Globus pallidus (tissue), 1 donor: ENCODE results near the gene CACNA1A.
"Not testable (repeated sequence)": the region's sequence is repeated elsewhere in the genome, so short reads cannot be mapped to it uniquely, and the experiment has no call there.

Source experiments
- DNase-seq: peaks from one replicate; pipeline ENCODE4 v3.0.0-alpha.2; 2015; ENCODE audit warnings: low spot score

The CACNA1A gene

DNA sequence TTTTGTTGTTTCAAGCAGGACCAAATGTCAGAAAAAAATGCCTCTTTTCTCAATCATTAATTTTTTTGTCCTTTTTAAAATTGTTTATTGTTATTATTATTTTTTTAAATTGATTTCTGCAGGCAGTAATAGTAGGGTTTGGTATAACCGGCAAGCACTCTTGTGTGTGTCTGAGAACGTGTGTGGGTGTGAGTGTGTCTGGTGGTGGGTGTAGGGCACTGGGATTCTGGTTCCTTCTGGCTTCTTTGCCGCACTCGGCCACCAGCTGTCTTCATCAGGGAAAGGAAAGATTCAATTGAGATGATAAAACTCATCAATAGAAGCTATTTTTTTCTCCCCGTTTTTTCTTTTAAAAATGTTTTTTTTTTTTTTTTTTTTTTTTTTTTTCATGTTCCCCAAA lies 299.7 kb downstream of the CACNA1A start:
- no peak for DNase-seq

DNA sequence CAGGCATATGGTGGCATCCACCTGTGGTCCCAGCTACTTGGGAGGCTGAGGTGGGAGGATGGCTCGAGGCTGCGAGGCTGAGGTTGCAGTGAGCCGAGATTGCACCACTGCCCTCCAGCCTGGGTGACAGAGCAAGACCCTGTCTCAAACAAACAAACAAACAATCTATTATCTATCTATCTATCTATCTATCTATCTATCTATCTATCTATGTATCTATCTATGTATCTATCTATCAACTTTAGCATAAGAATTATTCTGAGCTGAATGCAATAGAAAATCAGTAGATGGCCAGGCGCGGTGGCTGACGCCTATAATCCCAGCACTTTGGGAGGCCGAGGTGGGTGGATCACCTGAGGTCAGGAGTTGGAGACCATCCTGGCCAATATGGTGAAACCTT lies 304.2 kb downstream of the CACNA1A start:
- DNase-seq = not testable (repeated sequence)

DNA sequence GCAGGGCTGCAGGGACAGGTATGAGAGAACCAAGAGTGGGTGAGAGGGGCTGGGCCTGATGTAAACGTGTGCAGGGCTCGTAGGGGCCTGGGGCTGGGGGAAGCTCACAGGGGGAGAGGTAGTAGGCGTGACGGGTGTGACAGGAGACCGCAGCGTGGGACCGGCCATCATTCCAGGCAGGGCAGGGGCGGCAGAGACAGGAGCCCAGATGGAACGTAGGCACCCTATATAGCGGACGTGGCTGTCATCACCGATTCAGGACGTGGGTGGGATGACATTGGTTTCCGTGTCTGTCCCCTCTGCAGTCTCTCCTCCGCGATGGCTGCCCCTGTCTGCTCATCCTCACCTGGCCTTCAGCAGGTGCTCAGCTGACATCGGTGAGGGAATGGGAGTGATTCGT lies 307.6 kb downstream of the CACNA1A start:
- DNase-seq = no peak

DNA sequence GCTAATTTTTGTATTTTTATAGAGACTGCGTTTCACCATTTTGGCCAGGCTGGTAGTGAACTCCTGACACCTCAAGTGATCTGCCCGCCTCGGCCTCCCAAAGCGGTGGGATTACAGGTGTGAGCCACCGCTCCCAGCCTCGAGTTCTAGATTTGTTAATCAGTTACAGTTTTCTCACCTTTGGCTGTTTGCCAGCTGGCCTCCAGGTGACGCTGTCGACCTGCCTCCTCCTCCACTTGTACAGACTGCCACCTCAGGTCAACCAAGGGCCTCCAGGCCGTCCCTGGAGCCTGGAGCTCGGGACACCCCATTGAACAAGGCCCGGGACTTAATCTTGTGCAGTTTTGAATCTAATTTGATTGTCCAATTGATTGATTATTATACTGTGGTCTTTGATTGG lies 310.6 kb downstream of the CACNA1A start:
- no peak for DNase-seq

DNA sequence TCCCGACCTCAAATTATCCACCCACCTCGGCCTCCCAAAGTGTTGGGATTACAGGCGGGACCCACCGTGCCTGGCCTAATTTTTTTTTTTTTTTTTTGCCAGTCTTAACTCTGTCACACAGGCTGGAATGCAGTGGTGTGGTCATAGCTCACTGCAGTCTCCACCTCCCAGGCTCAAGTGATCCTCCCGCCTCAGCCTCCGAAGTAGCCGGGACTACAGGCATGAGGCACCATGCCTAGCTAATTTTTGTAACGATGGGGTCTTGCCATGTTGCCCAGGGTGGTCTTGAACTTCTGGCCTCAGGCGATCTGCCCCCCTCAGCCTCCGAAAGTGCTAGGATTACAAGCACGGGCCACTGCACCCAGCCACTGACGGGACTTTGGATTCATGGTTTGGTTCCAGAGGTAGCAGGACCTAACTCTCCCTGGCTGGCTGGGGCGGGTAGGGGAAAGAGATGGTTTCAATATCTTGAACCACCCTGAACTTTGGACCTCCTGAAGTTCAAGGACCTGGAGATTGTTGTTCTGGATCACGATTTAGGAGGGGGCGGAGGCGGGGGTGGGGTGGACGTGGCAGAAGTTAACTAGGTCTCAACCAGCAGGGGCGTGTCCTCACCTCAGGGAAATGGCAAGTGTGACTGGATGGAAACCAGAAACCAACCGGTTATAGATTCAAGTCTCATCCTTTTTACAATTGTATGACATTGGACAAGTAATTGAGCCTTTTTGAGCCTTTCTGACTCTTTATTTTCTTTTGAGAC lies 315.3 kb downstream of the CACNA1A start:
- DNase-seq = no peak

DNA sequence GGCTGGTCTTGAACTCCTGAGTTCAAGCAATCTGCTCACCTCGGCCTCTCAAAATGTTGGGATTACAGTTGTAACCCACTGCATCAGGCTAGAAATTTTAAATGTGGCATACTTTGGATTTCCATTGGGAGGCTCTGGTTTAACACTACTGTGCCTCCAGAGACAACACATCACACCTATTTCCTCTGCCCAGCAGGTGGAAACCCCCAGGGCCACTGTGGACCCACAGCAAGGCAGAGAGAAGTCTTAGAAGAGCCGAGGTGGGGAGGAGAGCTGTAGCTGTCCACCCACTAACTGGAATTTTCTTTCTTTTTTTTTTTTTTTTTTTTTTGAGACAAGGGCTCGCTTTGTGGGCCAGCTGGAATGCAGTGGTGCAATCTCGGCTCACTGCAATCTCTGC lies 316.7 kb downstream of the CACNA1A start:
- no peak for DNase-seq

DNA sequence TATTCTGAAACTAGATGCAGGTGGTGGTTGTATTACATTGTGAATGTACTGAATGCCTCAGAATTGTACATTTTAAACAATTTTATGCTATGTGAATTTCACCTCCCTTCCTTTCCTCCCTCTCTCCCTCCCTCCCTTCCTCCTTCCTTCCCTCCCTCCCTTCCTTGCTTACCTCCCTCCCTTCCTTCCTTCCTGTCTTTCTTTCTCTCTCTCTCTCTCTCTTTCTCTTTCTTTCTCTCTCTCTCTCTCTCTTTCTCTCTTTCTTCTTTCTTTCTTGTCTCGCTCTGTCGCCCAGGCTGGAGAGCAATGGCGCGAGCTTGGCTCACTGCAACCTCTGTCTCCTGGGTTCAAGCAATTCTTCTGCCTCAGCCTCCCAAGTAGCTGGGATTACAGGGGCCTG lies 318.9 kb downstream of the CACNA1A start:
- no peak for DNase-seq

DNA sequence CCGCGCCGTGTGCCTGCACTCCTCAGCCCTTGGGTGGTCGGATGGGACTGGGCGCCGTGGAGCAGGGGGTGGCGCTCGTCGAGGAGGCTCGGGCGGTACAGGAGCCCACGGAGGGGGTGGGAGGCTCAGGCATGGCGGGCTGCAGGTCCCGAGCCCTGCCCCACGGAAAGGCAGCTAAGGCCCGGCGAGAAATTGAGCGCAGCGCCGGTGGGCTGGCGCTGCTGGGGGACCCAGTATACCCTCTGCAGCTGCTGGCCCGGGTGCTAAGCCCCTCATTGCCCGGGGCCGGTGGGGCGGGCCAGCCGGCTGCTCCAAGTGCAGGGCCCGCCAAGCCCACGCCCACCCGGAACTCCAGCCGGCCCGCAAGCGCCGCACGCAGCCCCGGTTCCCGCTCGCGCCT lies 319.6 kb downstream of the CACNA1A start:
- not testable (repeated sequence) for DNase-seq

DNA sequence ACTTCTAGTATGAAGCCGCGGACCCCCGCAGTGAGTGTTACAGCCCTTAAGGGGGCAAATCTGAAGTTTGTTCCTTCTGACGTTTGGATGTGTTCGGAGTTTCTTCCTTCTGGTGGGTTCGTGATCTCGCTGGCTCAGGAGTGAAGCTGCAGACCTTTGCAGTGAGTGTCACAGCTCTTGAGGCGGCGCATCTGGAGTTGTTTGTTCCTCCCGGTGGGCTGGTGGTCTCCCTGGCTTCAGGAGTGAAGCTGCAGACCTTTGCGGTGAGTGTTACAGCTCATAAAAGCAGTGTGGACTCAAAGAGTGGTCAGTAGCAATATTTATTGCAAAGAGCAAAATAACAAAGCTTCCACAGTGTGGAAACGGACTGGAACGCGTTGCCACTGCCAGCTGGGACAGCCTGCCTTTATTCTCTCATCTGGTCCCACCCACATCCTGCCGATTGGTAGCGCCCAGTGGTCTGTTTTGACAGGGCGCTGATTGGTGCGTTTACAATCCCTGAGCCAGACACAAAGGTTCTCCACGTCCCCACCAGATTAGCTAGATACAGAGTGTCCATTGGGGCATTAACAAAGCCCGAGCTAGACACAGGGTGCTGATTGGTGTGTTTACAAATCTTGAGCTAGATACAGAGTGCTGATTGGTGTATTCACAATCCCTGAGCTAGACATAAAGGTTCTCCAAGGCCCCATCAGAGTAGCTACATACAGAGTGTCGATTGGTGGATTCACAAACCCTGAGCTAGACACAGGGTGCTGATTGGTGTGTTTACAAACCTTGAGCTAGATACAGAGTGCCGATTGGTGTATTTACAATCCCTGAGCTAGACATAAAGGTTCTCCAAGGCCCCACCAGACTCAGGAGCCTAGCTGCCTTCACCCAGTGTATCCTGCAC lies 320.3 kb downstream of the CACNA1A start:
- not testable (repeated sequence) for DNase-seq

DNA sequence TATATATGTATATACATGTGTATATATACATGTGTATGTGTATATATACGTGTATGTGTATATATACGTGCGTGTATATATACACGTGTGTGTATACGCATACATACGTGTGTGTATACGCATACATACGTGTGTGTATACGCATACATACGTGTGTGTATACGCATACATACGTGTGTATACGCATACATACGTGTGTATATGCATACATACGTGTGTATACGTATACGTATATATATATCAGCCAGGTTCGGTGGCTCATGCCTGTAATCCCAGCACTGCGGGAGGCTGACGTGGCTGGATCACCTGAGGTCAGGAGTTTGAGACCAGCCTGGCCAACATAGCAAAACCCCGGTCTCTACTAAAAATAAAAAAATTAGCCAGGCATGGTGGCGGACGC lies 321.4 kb downstream of the CACNA1A start:
- not testable (repeated sequence) for DNase-seq

DNA sequence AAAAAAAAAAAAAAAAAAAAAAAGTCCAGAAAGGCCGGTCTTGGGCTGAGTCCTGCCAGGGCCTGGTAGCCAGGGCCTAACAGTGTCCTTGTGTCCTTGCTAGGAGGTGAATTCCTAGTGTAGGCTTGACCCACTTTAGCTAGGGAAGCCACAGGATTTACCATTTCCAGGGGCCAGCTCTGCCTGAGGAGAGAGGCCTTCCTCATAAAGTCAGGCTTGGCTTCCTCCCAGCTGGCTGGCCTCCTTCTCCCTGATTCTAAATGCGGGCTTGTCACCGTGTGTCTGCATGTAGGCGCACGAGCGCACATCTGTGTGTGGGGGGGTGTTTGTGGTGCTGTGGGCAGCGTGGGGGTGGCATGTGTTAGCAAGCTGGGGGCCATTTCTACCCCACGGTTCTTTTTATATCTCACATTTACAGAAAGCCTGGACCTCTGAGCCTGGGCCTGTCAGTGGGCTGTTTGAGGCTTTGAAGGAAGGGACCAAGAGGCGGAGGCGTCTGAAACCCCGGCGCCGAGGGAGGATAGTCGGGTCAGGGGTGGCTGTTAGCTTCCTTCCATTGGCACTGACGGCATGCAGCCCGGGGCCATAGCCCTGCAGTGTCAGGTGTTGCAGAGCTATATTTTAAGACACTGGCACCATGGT lies 324.4 kb downstream of the CACNA1A start:
- peak; percentile 46 for DNase-seq

DNA sequence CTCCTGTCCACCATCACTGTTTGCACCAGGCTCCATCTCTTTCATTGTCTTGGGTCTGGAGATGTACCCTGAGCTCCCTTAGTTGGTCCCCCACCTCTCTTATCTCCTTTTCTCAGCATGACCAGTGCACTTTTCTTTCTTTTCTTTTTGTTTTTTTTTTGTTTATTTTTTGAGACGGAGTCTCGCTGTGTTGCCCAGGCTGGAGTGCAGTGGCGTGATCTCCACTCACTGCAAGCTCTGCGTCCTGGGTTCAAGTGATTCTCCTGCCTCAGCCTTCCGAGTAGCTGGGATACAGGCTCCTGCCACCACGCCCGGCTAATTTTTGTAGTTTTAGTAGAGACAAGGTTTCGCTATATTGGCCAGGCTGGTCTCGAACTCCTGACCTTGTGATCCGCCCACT lies 328.0 kb downstream of the CACNA1A start:
- DNase-seq = not testable (repeated sequence)

DNA sequence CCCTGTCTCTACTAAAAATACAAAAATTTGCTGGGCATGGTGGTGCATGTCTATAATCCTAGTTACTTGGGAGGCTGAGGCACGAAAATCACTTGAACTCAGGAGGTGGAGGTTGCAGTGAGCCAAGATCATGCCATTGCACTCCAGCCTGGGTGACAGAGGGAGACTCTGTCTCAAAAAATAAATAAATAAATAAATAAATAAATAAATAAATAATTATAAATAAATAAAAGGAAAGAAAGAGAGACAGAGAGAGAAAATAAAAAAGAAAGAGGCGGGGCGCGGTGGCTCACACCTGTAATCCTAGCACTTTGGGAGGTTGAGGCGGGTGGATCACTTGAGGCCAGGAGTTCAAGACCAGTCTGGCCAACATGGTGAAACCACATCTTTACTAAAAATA lies 328.7 kb downstream of the CACNA1A start:
- DNase-seq = not testable (repeated sequence)

DNA sequence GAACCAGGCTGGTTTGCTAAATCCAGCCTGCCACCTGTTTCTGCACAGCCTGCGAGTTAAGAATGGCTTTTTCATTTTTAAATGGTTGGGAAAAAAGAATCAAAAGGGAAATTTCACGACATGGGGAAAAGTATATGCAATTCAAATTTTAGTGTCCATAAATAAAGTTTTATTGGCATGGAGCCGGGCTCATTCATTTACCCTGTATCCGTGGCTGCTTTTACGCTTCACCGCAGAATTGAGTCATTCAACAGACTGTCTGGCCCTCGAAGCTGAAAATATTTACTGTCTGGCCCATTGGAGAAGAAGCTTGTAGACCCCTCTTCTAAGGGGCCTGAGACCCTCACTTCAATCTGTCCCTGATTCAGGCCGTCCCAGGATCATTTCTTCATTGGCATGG lies 329.9 kb downstream of the CACNA1A start:
- DNase-seq = no peak

DNA sequence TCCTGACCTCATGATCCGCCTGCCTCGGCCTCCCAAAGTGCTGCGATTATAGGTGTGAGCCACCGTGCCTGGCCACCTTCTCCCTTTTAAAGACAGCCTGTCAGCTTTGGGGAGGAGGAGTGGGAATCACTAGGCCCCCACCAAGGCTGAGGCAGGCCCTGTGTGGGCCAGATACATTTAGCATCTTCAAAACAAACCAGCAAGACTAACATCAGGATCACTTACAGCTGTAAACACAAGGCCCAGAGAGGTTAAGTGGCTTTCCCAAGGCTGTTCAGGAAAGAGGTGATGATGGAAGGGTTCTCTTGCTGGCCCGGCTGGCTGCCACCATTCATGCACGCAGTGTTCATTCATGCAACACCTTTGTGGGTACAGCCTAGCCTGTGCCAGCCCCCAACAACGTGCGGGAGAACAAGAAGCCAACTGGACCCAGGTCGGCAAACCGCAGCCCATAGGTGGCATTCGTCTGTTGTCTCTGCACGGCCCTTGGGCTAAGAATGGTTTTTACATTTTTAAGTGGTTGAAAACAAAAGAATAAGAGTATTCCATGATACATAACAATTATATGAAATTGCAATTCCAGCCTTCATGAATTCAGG lies 333.0 kb downstream of the CACNA1A start:
- DNase-seq = no peak

DNA sequence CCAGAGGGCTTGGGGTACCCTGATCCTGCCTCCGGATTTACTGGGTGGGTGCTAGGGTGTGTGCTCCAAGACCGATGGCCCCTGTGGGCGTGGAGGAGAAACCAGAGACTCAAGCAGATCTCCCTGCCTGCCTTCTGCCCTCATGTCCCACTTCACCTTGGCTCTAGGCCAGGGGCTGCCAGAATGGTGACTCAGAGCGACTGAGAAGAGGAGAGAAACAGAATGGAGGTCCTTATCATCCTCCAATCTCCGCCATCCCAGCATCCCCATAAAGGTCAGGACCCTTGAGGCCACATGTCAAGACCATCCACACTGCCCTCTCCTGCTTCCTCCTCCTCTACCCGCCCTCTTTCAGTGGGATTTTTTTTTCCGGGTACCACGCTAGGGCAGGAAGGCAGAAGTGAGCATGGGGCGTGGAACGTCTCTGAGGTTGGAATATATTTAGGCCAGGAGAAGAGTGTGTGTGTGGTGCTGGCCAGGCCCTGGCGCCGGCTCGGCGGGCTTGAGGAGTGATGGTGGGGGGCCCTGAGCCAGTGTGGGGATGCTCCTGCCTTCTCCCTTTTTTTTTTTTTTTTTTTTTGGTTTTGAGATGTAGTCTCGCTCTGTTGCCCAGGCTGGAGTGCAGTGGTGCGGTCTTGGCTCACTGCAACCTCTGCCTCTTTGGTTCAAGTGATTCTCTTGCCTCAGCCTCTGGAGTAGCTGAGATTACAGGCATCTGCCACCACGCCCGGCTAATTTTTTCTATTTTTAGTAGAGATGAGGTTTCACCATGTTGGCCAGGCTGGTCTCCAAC lies 333.7 kb downstream of the CACNA1A start:
- DNase-seq = no peak

DNA sequence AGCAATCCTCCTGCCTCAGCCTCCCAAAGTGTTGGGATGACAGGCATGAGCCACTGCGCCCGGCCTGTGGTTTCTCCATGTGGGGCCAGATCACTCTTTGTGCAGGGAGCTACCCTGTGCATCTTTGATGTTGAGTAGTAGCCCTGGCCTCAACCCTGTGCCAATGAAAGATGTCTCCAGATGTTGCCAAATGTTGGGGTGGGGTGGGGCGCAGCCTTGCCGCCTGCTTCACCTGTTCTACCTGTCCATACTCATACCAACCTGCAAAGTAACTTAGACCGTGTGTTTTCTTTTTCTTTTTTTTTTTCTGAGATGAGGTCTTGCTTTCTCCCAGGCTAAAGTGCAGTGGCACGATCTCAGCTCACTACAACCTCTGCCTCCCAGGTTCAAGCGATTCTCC lies 335.1 kb downstream of the CACNA1A start:
- no peak for DNase-seq

DNA sequence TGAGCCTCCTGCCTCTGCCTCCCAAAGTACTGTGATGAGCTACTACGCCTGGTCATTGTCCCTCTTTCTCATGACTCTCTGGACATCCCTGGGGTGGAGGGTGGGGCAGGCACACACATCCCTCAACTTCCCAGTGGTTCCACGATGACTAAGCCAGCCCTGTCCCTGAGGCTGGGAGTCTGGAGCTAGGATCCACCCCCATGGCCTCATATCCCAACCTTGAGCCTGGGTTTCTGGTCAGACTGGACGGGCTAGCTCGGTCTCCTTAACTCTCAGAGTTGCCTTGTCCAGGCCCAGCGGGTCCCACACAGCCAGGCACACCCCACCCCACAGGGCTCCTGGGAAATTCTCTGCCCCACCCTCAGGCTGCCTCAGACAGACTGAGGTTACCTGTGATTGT lies 336.5 kb downstream of the CACNA1A start:
- no peak for DNase-seq

DNA sequence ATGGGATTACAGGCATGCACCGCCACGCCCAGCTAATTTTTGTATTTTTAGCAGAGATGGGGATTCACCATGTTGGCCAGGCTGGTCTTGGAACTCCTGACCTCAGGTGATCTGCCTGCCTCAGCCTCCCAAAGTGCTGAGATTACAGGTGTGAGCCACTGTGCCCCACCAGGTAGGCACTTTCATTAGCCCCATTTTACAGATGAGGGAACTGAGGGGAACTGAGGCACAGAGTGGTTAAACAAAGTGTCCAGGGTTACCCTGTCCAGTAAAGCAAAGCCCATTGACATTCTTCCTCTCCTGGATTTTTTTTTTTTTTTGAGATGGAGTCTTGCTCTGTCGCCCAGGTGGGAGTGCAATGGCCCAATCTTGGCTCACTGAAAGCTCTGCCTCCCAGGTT lies 340.1 kb downstream of the CACNA1A start:
- DNase-seq = not testable (repeated sequence)

DNA sequence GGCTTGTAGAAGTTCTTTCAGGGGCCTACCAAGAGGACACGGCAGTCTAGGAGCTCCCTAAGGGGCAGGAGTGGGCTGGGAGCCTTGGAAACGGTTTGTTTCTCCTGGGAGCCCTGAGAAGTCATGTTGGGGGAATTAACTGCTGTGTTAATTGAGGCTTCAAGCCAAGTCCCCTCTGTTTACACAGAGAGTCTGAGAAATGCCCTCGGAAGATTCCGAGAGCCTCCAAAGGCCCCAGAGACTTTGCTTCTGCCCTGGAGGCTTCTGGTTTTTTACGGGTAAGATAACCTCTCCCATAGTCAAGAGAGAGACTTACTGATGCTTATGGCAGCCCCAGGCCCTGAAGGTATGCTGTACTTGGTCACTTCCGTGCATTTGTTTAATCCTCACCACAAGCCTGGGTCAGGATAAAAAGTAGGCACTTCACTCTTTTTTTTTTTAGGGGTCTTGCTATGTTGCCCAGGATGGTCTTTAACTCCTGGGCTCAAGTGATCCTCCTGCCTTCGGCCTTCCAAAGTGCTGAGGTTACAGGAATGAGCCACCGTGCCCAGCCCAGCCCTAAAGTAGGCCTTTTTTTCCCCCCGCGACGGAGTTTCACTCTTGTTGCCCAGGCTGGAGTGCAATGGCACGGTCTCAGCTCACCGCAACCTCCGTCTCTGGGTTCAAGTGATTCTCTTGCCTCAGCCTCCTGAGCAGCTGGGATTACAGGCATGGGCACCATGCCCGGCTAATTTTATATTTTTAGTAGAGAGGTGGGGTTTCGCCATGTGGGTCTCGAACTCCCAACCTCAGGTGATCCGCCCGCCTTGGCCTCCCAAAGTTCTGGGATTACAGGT lies 340.9 kb downstream of the CACNA1A start:
- no peak for DNase-seq
